A549 (cell line): ENCODE results near the gene SESN3. TPM values are rescaled to one million over a fixed set of nuclear protein-coding genes. Genes with fewer than 3 reads are reported as not detected.
"Not testable (repeated sequence)": the region's sequence is repeated elsewhere in the genome, so short reads cannot be mapped to it uniquely, and the experiment has no call there.

Source experiments
- ATAC-seq, 2 experiments: fragments of 200-7000 bp in 1 of 2; fragments of >200 bp in 1 of 2; cut with Nextera tagmentation in 1 of 2; cut with Tn5 transposase in 1 of 2; 3 replicates each; pipeline versions ENCODE4 v1.8.0 to v1.9.1; 2018 to 2020; ENCODE audit warnings: mild to moderate bottlenecking in 1 of 2, moderate library complexity in 1 of 2
- CTCF ChIA-PET: fragments of 300-600 bp; sonication (Branson Sonifier 250); formaldehyde crosslinking; extraction: SDS; loops from one replicate; lab custom pipeline; 2021; ENCODE audit warnings: antibody characterized with exemption, inconsistent platforms; lab: Yijun Ruan, JAX
- POLR2A ChIA-PET: fragments of 350-600 bp; formaldehyde crosslinking; extraction: SDS; loops from one replicate; lab custom pipeline; 2021; ENCODE audit warnings: antibody characterized with exemption, inconsistent platforms; lab: Yijun Ruan, JAX
- DNase-seq, 2 experiments: peaks; one replicate each; pipeline versions ENCODE4 v3.0.0 to v3.0.0-alpha.2; 2011 to 2016; ENCODE audit warnings: low read depth in 1 of 2, low spot score in 1 of 2
- FAIRE-seq: peaks from 2 replicates; lab custom pipeline; 2011; peaks lifted over from hg19 to GRCh38; lab: Jason Lieb, UNC
- H3K27ac ChIP-seq, 2 experiments: fragments of >200 bp; sonication (Bioruptor Twin); formaldehyde crosslinking; 3 replicates each; pipeline ENCODE4 v1.5.1; 2016 to 2017
- H3K4me1 ChIP-seq: fragments of >200 bp; sonication (Bioruptor Twin); formaldehyde crosslinking; 3 replicates; pipeline ENCODE4 v1.6.1; 2016
- H3K4me2 ChIP-seq: fragments of >200 bp; sonication (Bioruptor Twin); formaldehyde crosslinking; 3 replicates; pipeline ENCODE4 v1.6.1; 2016
- H3K4me3 ChIP-seq: fragments of >200 bp; sonication (Bioruptor Twin); formaldehyde crosslinking; 3 replicates; pipeline ENCODE4 v1.5.1; 2016
- H3K9me3 ChIP-seq: fragments of >200 bp; sonication (Bioruptor Twin); formaldehyde crosslinking; 3 replicates; pipeline ENCODE4 v1.6.1; 2016
- ELK1 ChIP-seq: fragments of 150-350 bp; IDR thresholded peaks from 2 replicates; pipeline ENCODE4 v1.6.1; 2014; ENCODE audit warnings: low read depth, mild to moderate bottlenecking, low read length
- FOSB ChIP-seq: fragments of 250-450 bp; sonication (Bioruptor Pico); IDR thresholded peaks from 2 replicates; pipeline ENCODE4 v1.5.0; 2020; ENCODE audit warnings: mild to moderate bottlenecking, moderate library complexity
- GATA3 ChIP-seq: IDR thresholded peaks from 2 replicates; pipeline ENCODE4 v1.6.1; 2012; ENCODE audit warnings: borderline replicate concordance
- HDAC2 ChIP-seq: fragments of 200-600 bp; sonication (generic); IDR thresholded peaks from 2 replicates; pipeline ENCODE4 v1.6.1; 2016
- HMGXB4 ChIP-seq: fragments of 250-450 bp; sonication (Bioruptor Pico); IDR thresholded peaks from 2 replicates; pipeline ENCODE4 v1.5.0; 2021; ENCODE audit warnings: mild to moderate bottlenecking, moderate library complexity, borderline replicate concordance
- HOXA7 ChIP-seq: fragments of 250-450 bp; sonication (Bioruptor Pico); IDR thresholded peaks from 2 replicates; pipeline ENCODE4 v1.5.0; 2020; ENCODE audit warnings: mild to moderate bottlenecking, moderate library complexity
- HOXB13 ChIP-seq: fragments of 250-450 bp; sonication (Bioruptor Pico); IDR thresholded peaks from 2 replicates; pipeline ENCODE4 v1.5.0; 2020; ENCODE audit warnings: low read depth, mild to moderate bottlenecking, moderate library complexity
- HOXB5 ChIP-seq: fragments of 250-450 bp; sonication (Bioruptor Pico); IDR thresholded peaks from 2 replicates; pipeline ENCODE4 v1.5.0; 2020; ENCODE audit warnings: mild to moderate bottlenecking, moderate library complexity
- JUN ChIP-seq, 2 experiments: fragments of >200 bp; sonication (Bioruptor Twin); formaldehyde crosslinking; IDR thresholded peaks; 2 replicates in 1 of 2; 3 replicates in 1 of 2; pipeline ENCODE4 v1.6.1; 2016 to 2017
- MAFK ChIP-seq: fragments of 450-650 bp; IDR thresholded peaks from 2 replicates; pipeline ENCODE4 v1.6.1; 2014; ENCODE audit not compliant: partially characterized antibody
- NR3C1 ChIP-seq: fragments of >200 bp; sonication (Bioruptor Twin); formaldehyde crosslinking; IDR thresholded peaks from 3 replicates; pipeline ENCODE4 v1.6.1; 2017
- PHF8 ChIP-seq: fragments of 200-600 bp; sonication (generic); IDR thresholded peaks from 2 replicates; pipeline ENCODE4 v1.6.1; 2016; ENCODE audit warnings: low read depth, mild to moderate bottlenecking, antibody characterized with exemption, moderate library complexity, borderline replicate concordance
- RARB ChIP-seq: fragments of 250-450 bp; sonication (Bioruptor Pico); IDR thresholded peaks from 2 replicates; pipeline ENCODE4 v1.8.0; 2021; ENCODE audit warnings: mild to moderate bottlenecking, moderate library complexity
- REST ChIP-seq: fragments of 200-600 bp; sonication (generic); IDR thresholded peaks from 2 replicates; pipeline ENCODE4 v1.6.1; 2016; ENCODE audit warnings: antibody characterized with exemption, mild to moderate bottlenecking, moderate library complexity
- RNF2 ChIP-seq: fragments of 200-600 bp; sonication (generic); IDR thresholded peaks from 2 replicates; pipeline ENCODE4 v1.6.1; 2016; ENCODE audit warnings: low read depth, mild to moderate bottlenecking, antibody characterized with exemption, moderate library complexity, borderline replicate concordance
- TFCP2L1 ChIP-seq: fragments of 250-450 bp; sonication (Bioruptor Pico); IDR thresholded peaks from 2 replicates; pipeline ENCODE4 v1.5.0; 2021; ENCODE audit warnings: mild to moderate bottlenecking
- ZC3H11A ChIP-seq: fragments of 450-650 bp; IDR thresholded peaks from 2 replicates; pipeline ENCODE4 v1.6.1; 2014; ENCODE audit warnings: antibody characterized with exemption, mild to moderate bottlenecking
- WGBS: methylation state at CpG from one replicate; pipeline ENCODE4 v1.1.6; 2017; ENCODE audit errors: missing lambda C conversion rate; 5-methylcytosine and 5-hydroxymethylcytosine counted together
- polyA plus RNA-seq, 4 experiments: library from polyadenylated mRNA; depleted of rRNA in 3 of 4; stranded (reverse); fragments of >200 nt; fragmentation: RNase III in 1 of 4; extraction: RNeasy Plus Mini Kit Qiagen cat#74134 plus additional on column Dnase treatment in 1 of 4; gene quantifications; 2 replicates in 3 of 4; 3 replicates in 1 of 4; pipeline ENCODE4 v1.2.3, GENCODE V29; 2011 to 2017
- TF ChIP-seq, protein P1 (sequence below): fragments of 250-450 bp; sonication (Bioruptor Pico); IDR thresholded peaks from 2 replicates; pipeline ENCODE4 v1.5.0; 2020; ENCODE audit warnings: low read depth, mild to moderate bottlenecking, moderate library complexity

The SESN3 gene
- polyA plus RNA-seq, 2 of the 4 experiments (the other 2 are of a cell fraction): 0.35 to 3.6 TPM

DNA sequence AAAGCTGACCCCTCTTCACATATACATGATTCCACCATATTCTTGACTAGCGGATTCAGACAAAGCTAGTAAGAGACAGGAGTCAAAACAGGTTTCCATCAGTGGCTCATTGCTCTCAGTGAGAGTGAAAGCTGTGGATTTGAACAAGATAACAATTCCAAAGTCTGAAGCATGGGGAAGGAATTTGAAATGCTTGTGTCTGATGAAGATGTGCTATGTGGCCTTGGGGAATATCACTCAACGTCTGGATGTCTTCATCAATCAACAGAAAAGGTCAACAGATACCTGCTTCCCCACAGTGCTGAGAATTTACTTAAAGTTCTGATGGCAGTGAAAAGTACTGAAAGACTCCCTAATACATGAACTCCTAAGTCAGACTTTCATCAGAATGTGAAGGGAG lies 46.9 kb upstream of the SESN3 start (continued):
- TF ChIP-seq PHF8: no peak
- TF ChIP-seq HOXB5 (CRISPR knock-in tag): no peak
- TF ChIP-seq NR3C1: no peak
- TF ChIP-seq TFCP2L1: no peak
- TF ChIP-seq MAFK: no peak

- FAIRE-seq (no peak), DNase-seq (no peak)
- H3K4me3 ChIP-seq: no peak overlapping the region
- TF ChIP-seq HOXA7 (no peak), JUN (IDR thresholded peaks at IDR 0.05) (no peak), GATA3 (no peak), RARB (CRISPR knock-in tag) (no peak), FOSB (CRISPR knock-in tag) (no peak), ZC3H11A (no peak), HDAC2 (no peak), RNF2 (no peak), TFCP2L1 (no peak)
- TF ChIP-seq, protein P1, sequence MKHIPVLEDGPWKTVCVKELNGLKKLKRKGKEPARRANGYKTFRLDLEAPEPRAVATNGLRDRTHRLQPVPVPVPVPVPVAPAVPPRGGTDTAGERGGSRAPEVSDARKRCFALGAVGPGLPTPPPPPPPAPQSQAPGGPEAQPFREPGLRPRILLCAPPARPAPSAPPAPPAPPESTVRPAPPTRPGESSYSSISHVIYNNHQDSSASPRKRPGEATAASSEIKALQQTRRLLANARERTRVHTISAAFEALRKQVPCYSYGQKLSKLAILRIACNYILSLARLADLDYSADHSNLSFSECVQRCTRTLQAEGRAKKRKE (CRISPR knock-in tag): no peak
- TF ChIP-seq, all 56 proteins: peak for 0
- 67% methylated on average over 4 of the region's 4 CpGs for WGBS
- Histone ChIP-seq H3K9me3 (no peaks in the 10 kb centered on the region), H3K27ac (no peak overlapping the region), H3K4me2 (no peak overlapping the region), H3K4me1 (no peaks in the 10 kb centered on the region)
- ATAC-seq: no peak
- ChIA-PET POLR2A (no interaction called here), CTCF (interaction anchor here (1.0 kb wide), 1 partner anchor 121 kb away, joined by 3 read pairs; no protein-coding TSS in a partner anchor)
These were observed 45.1 kb upstream of the SESN3 start for GRCh38 chr11:95276139-95276538.

DNA sequence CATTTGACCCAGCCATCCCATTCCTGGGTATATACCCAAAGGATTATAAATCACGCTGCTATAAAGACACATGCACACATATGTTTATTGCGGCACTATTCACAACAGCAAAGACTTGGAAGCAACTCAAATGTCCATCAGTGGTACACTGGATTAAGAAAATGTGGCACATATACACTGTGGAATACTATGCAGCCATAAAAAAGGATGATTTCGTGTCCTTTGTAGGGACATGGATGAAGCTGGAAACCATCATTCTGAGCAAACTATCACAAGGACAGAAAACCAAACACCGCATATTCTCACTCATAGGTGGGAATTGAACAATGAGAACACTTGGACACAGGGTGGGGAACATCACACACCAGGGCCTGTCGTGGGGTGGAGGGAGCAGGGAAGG lies 42.6 kb upstream of the SESN3 start:
- FAIRE-seq, ATAC-seq, POLR2A ChIA-PET, H3K4me2 ChIP-seq, H3K4me3 ChIP-seq, H3K9me3 ChIP-seq, DNase-seq, H3K4me1 ChIP-seq, H3K27ac ChIP-seq, CTCF ChIA-PET: not testable (repeated sequence)
- WGBS: 28% methylated on average over 5 of the region's 5 CpGs

DNA sequence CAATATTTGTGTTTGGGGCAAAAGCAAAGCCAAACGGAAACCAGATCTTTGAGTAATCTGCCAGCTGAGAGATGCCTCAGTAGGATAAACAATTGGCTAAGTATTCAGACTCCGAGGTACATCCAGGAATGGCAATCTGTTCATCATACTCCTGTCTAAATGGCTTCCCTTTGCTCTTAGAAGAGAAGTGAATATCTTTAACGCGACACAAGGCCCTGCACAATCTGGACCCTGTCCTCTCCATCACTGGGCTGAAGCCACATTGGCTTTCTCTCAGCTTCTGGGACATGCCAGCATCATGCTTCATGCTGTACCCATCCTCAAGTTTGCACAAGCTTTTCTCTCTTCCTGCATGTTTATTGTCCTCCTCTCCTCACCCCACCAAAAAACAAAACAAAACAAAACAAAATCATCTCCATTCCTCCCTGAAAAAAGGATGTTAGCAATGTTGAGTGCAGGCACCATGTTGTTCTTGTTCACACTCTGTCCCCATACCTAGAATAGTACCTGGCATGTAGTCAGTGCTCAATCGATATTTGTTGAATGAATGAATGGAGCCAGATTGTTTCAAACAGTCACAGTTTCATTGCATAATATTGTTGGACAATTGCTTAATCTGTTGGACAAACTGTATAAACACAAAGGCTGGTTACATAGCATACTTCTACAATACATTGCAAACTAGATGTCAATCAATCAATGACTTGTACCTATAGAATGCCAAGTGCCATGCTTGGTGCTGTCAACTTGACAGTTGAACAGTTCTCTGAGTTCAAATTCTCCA lies 38.2 kb upstream of the SESN3 start:
- DNase-seq (no peak), ATAC-seq (no peak), FAIRE-seq (no peak)
- WGBS: 50% methylated on average over 5 of the region's 5 CpGs
- Histone ChIP-seq H3K9me3 (no peaks in the 10 kb centered on the region), H3K4me3 (no peak overlapping the region), H3K4me2 (no peak overlapping the region), H3K4me1 (no peaks in the 10 kb centered on the region), H3K27ac (no peak overlapping the region)
- POLR2A ChIA-PET: no interaction called here
- TF ChIP-seq ELK1: no peak
- TF ChIP-seq HDAC2: no peak
- TF ChIP-seq, protein P1 (CRISPR knock-in tag): no peak
- no peak for TF ChIP-seq HOXB13 (CRISPR knock-in tag)
- no peak for TF ChIP-seq TFCP2L1
- no peak for TF ChIP-seq REST
- TF ChIP-seq FOSB (CRISPR knock-in tag): no peak
- TF ChIP-seq HMGXB4 (CRISPR knock-in tag): no peak
- no peak for TF ChIP-seq RARB (CRISPR knock-in tag)
- TF ChIP-seq, all 56 proteins: peak for 0
- CTCF ChIA-PET: no interaction called here
